Lung (tissue), 12 donors: ENCODE results near the gene PDK2. TPM values are rescaled to one million over a fixed set of nuclear protein-coding genes. Genes with fewer than 3 reads are reported as not detected.

ENCODE experiments used
- ATAC-seq: fragments of 200-7000 bp; cut with Tn5 transposase; one replicate; pipeline ENCODE4 v1.9.1; 2020; ENCODE audit warnings: moderate number of reproducible peaks; ENCODE audit not compliant: insufficient read depth, low FRiP score
- DNase-seq, 3 donors: peaks; one replicate each; pipeline ENCODE4 v3.0.0-alpha.2; 2013 to 2017
- H3K27ac ChIP-seq, 2 donors: one replicate each; pipeline ENCODE4 v1.5.1; 2013; ENCODE audit warnings: mild to moderate bottlenecking in 2 of 2, moderate library complexity in 2 of 2, control low read depth in 1 of 2, inconsistent platforms in 1 of 2, low read depth in 1 of 2, low read length in 1 of 2
- H3K27me3 ChIP-seq, 3 donors: one replicate each; pipeline ENCODE4 v1.5.1; 2013; ENCODE audit warnings: low read length in 2 of 3; ENCODE audit not compliant: control insufficient read depth in 3 of 3, insufficient read depth in 3 of 3
- H3K36me3 ChIP-seq, 4 donors: one replicate each; pipeline ENCODE4 v1.5.1; 2013; ENCODE audit warnings: low read length in 4 of 4, mild to moderate bottlenecking in 1 of 4, moderate library complexity in 1 of 4; ENCODE audit not compliant: control insufficient read depth in 4 of 4, insufficient read depth in 4 of 4
- H3K4me1 ChIP-seq, 5 donors: one replicate each; pipeline ENCODE4 v1.5.1; 2013; ENCODE audit warnings: low read length in 5 of 5, mild to moderate bottlenecking in 2 of 5, moderate library complexity in 1 of 5; ENCODE audit not compliant: control insufficient read depth in 5 of 5, insufficient read depth in 5 of 5
- H3K4me3 ChIP-seq: one replicate; pipeline ENCODE4 v1.5.1; 2013; ENCODE audit warnings: mild to moderate bottlenecking, control low read depth, moderate library complexity
- H3K9ac ChIP-seq, 2 donors: one replicate each; pipeline ENCODE4 v1.5.1; 2013; ENCODE audit warnings: low read length in 2 of 2, control low read depth in 1 of 2; ENCODE audit not compliant: insufficient read depth in 1 of 2
- H3K9me3 ChIP-seq, 4 donors: one replicate each; pipeline ENCODE4 v1.5.1; 2013; ENCODE audit warnings: low read length in 3 of 4, mild to moderate bottlenecking in 1 of 4, moderate library complexity in 1 of 4; ENCODE audit not compliant: control insufficient read depth in 4 of 4, insufficient read depth in 3 of 4
- CTCF ChIP-seq: IDR thresholded peaks from 2 replicates; pipeline ENCODE4 v1.5.1; 2012; ENCODE audit warnings: mild to moderate bottlenecking; ENCODE audit errors: control extremely low read depth, extremely low read depth
- WGBS, 2 donors: extraction: QIAGEN DNeasy Blood & Tissue Kit; methylation state at CpG; one replicate each; pipeline ENCODE4 v1.1.7; 2013; 5-methylcytosine and 5-hydroxymethylcytosine counted together
- polyA plus RNA-seq, 2 donors: library from polyadenylated mRNA; stranded (reverse); fragments of 200-250 nt; gene quantifications; one replicate each; pipeline ENCODE4 v1.2.1, GENCODE V29; 2013
- total RNA-seq, 2 donors: library from RNA; depleted of rRNA in 1 of 2; stranded (reverse); fragments of >200 nt in 1 of 2; gene quantifications; one replicate each; pipeline ENCODE4 v1.2.1, GENCODE V29; 2014 to 2021
- donor health status: control.
- donor health status: control.
- donor health status: Bipolar disorder and iron deficiency.
- donor health status: healthy.
- donor health status: DM: yes; HTN: yes; CAD: no.

The PDK2 gene
- total and polyA plus RNA-seq, 4 donors = 10.0 to 27.8 (median 19.4) TPM

DNA sequence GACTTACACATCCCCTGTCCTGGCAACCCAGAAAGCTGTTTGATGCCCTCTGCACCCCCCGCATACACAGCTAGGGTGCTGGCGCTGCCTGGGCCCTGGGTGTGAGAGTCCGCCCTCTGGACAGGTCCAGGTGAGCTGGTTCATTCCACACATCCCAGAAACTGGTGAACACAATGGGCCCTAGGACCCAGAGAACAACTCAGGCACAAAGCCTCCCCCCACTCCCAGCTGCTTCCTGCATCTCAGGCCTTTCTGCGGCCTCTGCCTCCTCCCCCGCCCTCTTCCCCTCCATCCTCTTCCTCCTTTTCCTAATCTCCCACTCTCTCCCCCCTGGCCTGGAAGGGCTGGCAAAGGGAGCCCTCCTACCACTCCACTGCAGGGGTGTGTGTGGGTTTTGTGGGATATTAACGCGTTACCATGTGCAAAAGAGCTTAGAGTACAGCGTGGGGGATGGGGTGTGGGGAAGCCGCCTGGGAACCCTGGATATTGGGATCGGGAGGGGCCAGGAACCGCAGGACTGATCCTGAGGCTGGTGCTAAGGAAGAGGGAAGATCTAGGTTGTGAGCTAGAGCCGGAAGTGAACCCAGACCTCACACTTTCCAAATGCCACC lies 56.9 kb downstream of the PDK2 start:
- ATAC-seq (peak; percentile 41), DNase-seq (peak; percentile 92 to 97 (median 95))
- H3K9me3 ChIP-seq = no peaks in the 10 kb centered on the region
- peak overlapping the region in 1 of 2 donors; percentile 61 for H3K9ac ChIP-seq
- H3K4me1 ChIP-seq = peaks cover 14 to 43% (median 23%) of the 10 kb centered on the region in 5 donors
- WGBS, 2 donors = 0 to 1% methylated on average over 12 of the region's 12 CpGs
- H3K27ac ChIP-seq = peak overlapping the region; percentile 90 to 91
- no peaks in the 10 kb centered on the region for H3K36me3 ChIP-seq
- H3K27me3 ChIP-seq = no peaks in the 10 kb centered on the region
- H3K4me3 ChIP-seq = peak overlapping the region; percentile 52
- TF ChIP-seq CTCF = no peak

- H3K27ac ChIP-seq = peak overlapping the region; percentile 22 to 69
- DNase-seq = no peak
- no peaks in the 10 kb centered on the region for H3K9me3 ChIP-seq
- no peaks in the 10 kb centered on the region for H3K36me3 ChIP-seq
- no peak overlapping the region for H3K4me3 ChIP-seq
- H3K9ac ChIP-seq = no peak overlapping the region
- H3K27me3 ChIP-seq = no peaks in the 10 kb centered on the region
- TF ChIP-seq CTCF = no peak
- H3K4me1 ChIP-seq = peaks cover 9 to 36% (median 21%) of the 10 kb centered on the region in 5 donors
- WGBS, 2 donors = 75 to 84% methylated on average over 7 of the region's 7 CpGs
- ATAC-seq = no peak
These were observed 57.6 kb downstream of the PDK2 start for GRCh38 chr17:50152736-50153135.

DNA sequence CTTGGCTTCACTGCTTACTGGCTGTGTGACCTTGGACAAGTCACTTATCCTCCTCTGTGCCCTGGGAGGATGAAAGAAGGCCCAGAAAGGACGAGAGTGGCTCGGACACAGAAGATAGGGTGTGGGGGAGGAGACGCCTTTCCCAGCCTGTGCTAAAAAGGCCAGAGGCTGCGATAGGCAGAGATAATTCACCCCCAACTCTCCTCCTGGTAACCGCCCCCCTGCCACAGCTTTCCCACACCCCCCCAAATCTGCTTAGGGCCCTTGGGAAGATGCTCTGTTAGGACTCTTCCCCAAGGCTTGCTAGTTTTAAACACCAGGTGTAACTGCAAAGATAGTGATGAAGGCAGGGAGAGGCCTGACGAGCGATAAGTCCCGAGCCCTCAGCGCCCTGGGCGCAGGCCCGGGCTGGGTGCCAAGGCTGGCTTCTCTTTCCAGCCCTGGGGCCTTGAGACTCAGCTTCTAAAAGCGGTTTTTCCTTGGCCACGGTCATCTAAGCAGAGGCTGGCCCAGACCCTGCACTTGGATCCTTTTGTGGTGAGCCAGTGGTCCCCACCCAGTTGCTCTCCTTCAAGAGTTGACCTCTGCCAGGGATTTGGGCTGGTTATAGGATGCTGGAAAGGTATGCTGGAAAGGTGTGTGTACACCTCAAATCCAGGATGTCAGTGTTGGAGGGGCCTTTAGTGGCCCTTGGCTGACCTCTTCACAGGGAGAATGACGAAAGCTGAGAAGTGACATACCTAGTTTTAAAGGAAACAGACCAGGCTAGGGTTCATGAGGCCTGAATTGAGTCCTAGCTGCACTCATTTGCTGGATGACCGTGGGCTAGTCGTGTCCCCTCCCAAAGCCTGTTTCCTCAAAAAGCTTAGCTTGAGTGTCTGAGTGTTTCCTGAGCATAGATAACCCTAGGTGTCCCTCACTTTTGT lies 58.8 kb downstream of the PDK2 start:
- no peak for DNase-seq
- Histone ChIP-seq H3K27ac (peak overlapping the region; percentile 21 to 59), H3K9ac (peak overlapping the region in 1 of 2 donors; percentile 38)

More for the DNA sequence above, 58.8 kb downstream of the PDK2 start:
- no peaks in the 10 kb centered on the region for H3K36me3 ChIP-seq
- 50 to 66% methylated on average over 16 of the region's 16 CpGs for WGBS, 2 donors
- no peak overlapping the region for H3K4me3 ChIP-seq
- H3K4me1 ChIP-seq = peaks cover 6 to 29% (median 21%) of the 10 kb centered on the region in 5 donors
- H3K27me3 ChIP-seq = no peaks in the 10 kb centered on the region
- no peak for TF ChIP-seq CTCF
- H3K9me3 ChIP-seq = no peaks in the 10 kb centered on the region
- ATAC-seq = no peak
